Natural killer cell treated with Interleukin-12 subunit alpha and Interleukin-12 subunit beta and Interleukin-15 and Interleukin-18, amount 100 ng/mL, for 72 hours (primary cell): ENCODE measurements around the gene AQP6. TPM values are rescaled to one million over a fixed set of nuclear protein-coding genes. Genes with fewer than 3 reads are reported as not detected.

Experiments
- ATAC-seq, 2 donors: fragments of 150-1000 bp; cut with Tn5 transposase in 1 of 2; sonication (Bioruptor Pico), chemical (Tn5 transposase) in 1 of 2; 2 replicates each; pipeline ENCODE4 v1.10.0; 2021
- DNase-seq: peaks from one replicate; pipeline ENCODE4 v3.0.0; 2022; ENCODE audit warnings: low spot score
- H3K27ac Mint-ChIP-seq, 2 donors: 1 replicate in 1 of 2; 2 replicates in 1 of 2; pipeline ENCODE4 v1.8.0; 2022; ENCODE audit warnings: mixed read lengths in 2 of 2, mild to moderate bottlenecking in 1 of 2, moderate library complexity in 1 of 2
- H3K27me3 Mint-ChIP-seq, 2 donors: 1 replicate in 1 of 2; 2 replicates in 1 of 2; pipeline ENCODE4 v1.8.0; 2022; ENCODE audit warnings: mixed read lengths in 2 of 2
- H3K36me3 Mint-ChIP-seq: one replicate; pipeline ENCODE4 v1.8.0; 2022; ENCODE audit warnings: mixed read lengths
- H3K4me1 Mint-ChIP-seq, 2 donors: 1 replicate in 1 of 2; 2 replicates in 1 of 2; pipeline ENCODE4 v1.8.0; 2022; ENCODE audit warnings: low read depth in 2 of 2, mixed read lengths in 2 of 2, mild to moderate bottlenecking in 1 of 2
- H3K4me3 Mint-ChIP-seq: one replicate; pipeline ENCODE4 v1.8.0; 2022; ENCODE audit warnings: mixed read lengths
- H3K9me3 Mint-ChIP-seq: 2 replicates; pipeline ENCODE4 v1.8.0; 2022; ENCODE audit warnings: mixed read lengths
- total RNA-seq, 2 donors: library from RNA; stranded (reverse); gene quantifications; one replicate each; pipeline ENCODE4 v1.2.3, GENCODE V29; 2022

AQP6 gene
- total RNA-seq, 2 donors from 2014 or later, result not detected

- DNase-seq (no peak), ATAC-seq (no peak)
- no peak overlapping the region for H3K27ac Mint-ChIP-seq
- peaks cover 3% of the 10 kb centered on the region for H3K9me3 Mint-ChIP-seq
- peaks cover 17 to 20% of the 10 kb centered on the region in 2 donors for H3K4me1 Mint-ChIP-seq
- H3K4me3 Mint-ChIP-seq, result no peak overlapping the region
- H3K36me3 Mint-ChIP-seq, result peaks cover 17% of the 10 kb centered on the region
- no peaks in the 10 kb centered on the region for H3K27me3 Mint-ChIP-seq
Measured at GRCh38 chr12:50021031-50021430, 48.3 kb downstream of the AQP6 start.

DNA sequence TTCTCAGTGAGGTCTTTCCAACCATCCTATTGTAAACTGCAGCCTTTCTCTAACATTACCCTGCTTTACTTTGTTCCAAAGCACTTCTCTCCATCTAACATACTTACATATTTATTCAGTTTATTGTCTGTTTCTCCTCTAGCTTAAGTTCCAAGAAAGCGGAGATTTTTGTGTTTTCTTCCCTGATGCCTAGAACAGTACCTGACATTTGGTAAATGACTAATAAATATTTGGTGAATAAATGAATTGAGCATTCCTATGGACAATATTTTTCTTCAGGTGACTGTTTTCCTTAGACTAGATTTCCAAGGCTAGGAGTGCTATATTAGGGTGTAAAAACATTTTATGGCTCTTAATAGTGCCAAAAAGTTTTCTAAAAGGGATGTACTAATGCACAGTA lies 50.2 kb downstream of the AQP6 start:
- H3K36me3 Mint-ChIP-seq, result peaks cover 17% of the 10 kb centered on the region
- H3K27ac Mint-ChIP-seq, result peak overlapping the region in 1 of 2 donors; percentile 15
- no peak for ATAC-seq
- DNase-seq, result no peak
- H3K4me1 Mint-ChIP-seq, result peaks cover 17 to 22% of the 10 kb centered on the region in 2 donors
- no peak overlapping the region for H3K4me3 Mint-ChIP-seq
- H3K9me3 Mint-ChIP-seq, result peaks cover 3% of the 10 kb centered on the region
- no peaks in the 10 kb centered on the region for H3K27me3 Mint-ChIP-seq

GRCh38 chr12:50024227-50024626 lies 51.5 kb downstream of the AQP6 start:
- peaks cover 17% of the 10 kb centered on the region for H3K36me3 Mint-ChIP-seq
- H3K4me1 Mint-ChIP-seq, result peaks cover 13 to 22% of the 10 kb centered on the region in 2 donors
- DNase-seq, result no peak
- H3K27me3 Mint-ChIP-seq, result no peaks in the 10 kb centered on the region
- H3K27ac Mint-ChIP-seq, result peak overlapping the region; percentile 88 to 95
- H3K4me3 Mint-ChIP-seq, result peak overlapping the region; percentile 99
- no peak for ATAC-seq
- peaks cover 3% of the 10 kb centered on the region for H3K9me3 Mint-ChIP-seq

- Mint-ChIP-seq H3K9me3 (peaks cover 3% of the 10 kb centered on the region), H3K4me1 (peaks cover 11 to 22% of the 10 kb centered on the region in 2 donors), H3K4me3 (peak overlapping the region; percentile 99), H3K36me3 (peaks cover 17% of the 10 kb centered on the region), H3K27me3 (no peaks in the 10 kb centered on the region), H3K27ac (peak overlapping the region; percentile 88 to 95)
- ATAC-seq (peak; percentile 5 to 47), DNase-seq (no peak)
Measured at GRCh38 chr12:50024805-50025186, 52.0 kb downstream of the AQP6 start.

GRCh38 chr12:50025187-50026059 lies 52.7 kb downstream of the AQP6 start, which contains the start of gene RACGAP1:
RACGAP1 (minus strand) TSS chr12:50025494; CDS start chr12:50016715, 8,779 bp downstream.
- DNase-seq (peak; percentile 97), ATAC-seq (peak; percentile 99)
- H3K4me3 Mint-ChIP-seq, result peak within 1 kb of the TSS; percentile 99
- H3K36me3 Mint-ChIP-seq, result peaks cover 17% of the 10 kb centered on the region
- H3K4me1 Mint-ChIP-seq, result peaks cover 11 to 22% of the 10 kb centered on the region in 2 donors
- peak within 1 kb of the TSS; percentile 88 to 95 for H3K27ac Mint-ChIP-seq
- H3K9me3 Mint-ChIP-seq, result peaks cover 3% of the 10 kb centered on the region
- H3K27me3 Mint-ChIP-seq, result no peaks in the 10 kb centered on the region

GRCh38 chr12:50026691-50027090 lies 53.9 kb downstream of the AQP6 start:
- Mint-ChIP-seq H3K27ac (no peak overlapping the region), H3K4me1 (peaks cover 11 to 22% of the 10 kb centered on the region in 2 donors), H3K4me3 (no peak overlapping the region), H3K9me3 (peaks cover 3% of the 10 kb centered on the region), H3K27me3 (peaks cover 3 to 4% of the 10 kb centered on the region in 2 donors), H3K36me3 (peaks cover 17% of the 10 kb centered on the region)
- ATAC-seq, result no peak
- no peak for DNase-seq

Other genes starting within 250 kb of the AQP6 start
- 100 to 1,000 TPM; 357 to 452 TPM for gene TMBIM6, start 231.4 kb upstream of the AQP6 start, total RNA-seq
- gene NCKAP5L, start 144.5 kb upstream of the AQP6 start, total RNA-seq, result 1 to 10 TPM; 1.9 to 4.4 TPM
- 1 to 10 TPM; 5.9 to 6.8 TPM for gene BCDIN3D, start 129.8 kb upstream of the AQP6 start, total RNA-seq
- under 1 TPM in 1 of 2 donors, not detected in 1; 0.50 TPM for gene FAIM2, start 69.0 kb upstream of the AQP6 start, total RNA-seq
- gene AQP2, start 22.2 kb upstream of the AQP6 start, total RNA-seq, result not detected
- not detected for gene AQP5, start 11.1 kb upstream of the AQP6 start, total RNA-seq
- gene RACGAP1, start 52.5 kb downstream of the AQP6 start, total RNA-seq, result 100 to 1,000 TPM in 1 of 2 donors, 10 to 100 TPM in 1; 72.2 to 107 TPM
- under 1 TPM in 1 of 2 donors, not detected in 1; 0.17 TPM for gene ASIC1, start 84.6 kb downstream of the AQP6 start, total RNA-seq
- 100 to 1,000 TPM in 1 of 2 donors, 10 to 100 TPM in 1; 69.5 to 112 TPM for gene SMARCD1, start 112.4 kb downstream of the AQP6 start, total RNA-seq
- gene GPD1, start 131.1 kb downstream of the AQP6 start, total RNA-seq, result under 1 TPM; 0.36 TPM
- 10 to 100 TPM; 39.9 to 51.2 TPM for gene COX14, start 139.3 kb downstream of the AQP6 start, total RNA-seq
- gene CERS5, start 194.4 kb downstream of the AQP6 start, total RNA-seq, result 100 to 1,000 TPM in 1 of 2 donors, 10 to 100 TPM in 1; 72.1 to 115 TPM